GM12892 (cell line): ENCODE results near the gene GRM4.

Source experiments
- POLR2A ChIP-seq: IDR thresholded peaks from 2 replicates; pipeline ENCODE4 v1.6.1; 2011; ENCODE audit warnings: low read depth, low read length, control low read depth
- POLR2AphosphoS5 ChIP-seq: IDR thresholded peaks from 2 replicates; pipeline ENCODE4 v1.6.1; 2011; ENCODE audit warnings: low read depth, low read length, control low read depth

DNA sequence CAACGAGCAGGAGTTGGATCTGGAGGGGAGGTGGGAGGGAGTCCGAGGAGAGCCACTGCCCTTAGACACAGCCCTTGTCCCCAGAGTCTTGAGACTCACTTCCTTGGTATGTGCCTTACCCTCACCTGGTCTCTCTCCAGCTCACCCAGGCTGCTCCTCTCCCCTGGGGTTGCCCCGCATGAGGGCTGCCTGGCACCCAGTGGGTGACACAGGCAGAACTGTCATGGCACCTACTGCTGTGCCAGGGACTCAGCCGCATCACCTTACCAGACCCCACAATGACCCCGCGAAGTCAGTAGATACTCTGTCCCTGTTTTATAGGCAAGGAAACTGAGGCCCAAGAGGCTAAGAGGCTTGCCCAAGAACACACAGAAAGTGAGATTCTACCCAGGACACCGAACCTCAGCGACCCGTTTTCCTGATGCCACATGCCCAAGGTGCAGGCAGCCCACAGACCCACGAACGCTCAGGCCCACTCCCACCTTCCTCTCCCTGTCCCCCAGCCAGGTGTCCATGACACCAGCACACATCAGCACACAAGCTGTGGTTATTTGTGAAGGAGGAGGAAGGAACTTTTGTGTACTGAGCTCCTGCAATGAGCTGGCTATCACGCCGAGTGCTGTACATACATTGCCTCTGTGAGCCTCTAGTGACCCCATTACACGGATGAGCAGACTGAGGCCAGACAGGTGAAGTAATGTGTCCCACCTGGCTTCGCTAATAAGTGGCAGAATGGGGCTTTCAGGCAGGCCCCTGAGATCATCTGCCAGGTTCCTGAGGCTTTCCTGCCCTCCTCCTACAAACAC is 168.1 kb downstream of the GRM4 start:
- TF ChIP-seq POLR2AphosphoS5 (no peak), POLR2A (no peak)
